AG10803 (cell line): ENCODE results near the gene PPP1R12A.

Experiments
- DNase-seq: peaks from one replicate; pipeline ENCODE4 v3.0.0; 2010; ENCODE audit warnings: low read depth
- H3K4me3 ChIP-seq: 2 replicates; pipeline ENCODE4 v1.5.1; 2011; ENCODE audit warnings: mild to moderate bottlenecking, low read length, control low read depth
- CTCF ChIP-seq: conservative IDR thresholded peaks from 2 replicates; pipeline ENCODE4 v1.5.1; 2011; ENCODE audit warnings: mild to moderate bottlenecking, low read length, control low read depth, inconsistent platforms

The PPP1R12A gene

GRCh38 chr12:79973801-79974200 lies 38.9 kb upstream of the PPP1R12A start:
- DNase-seq, result no peak
- H3K4me3 ChIP-seq, result no peak overlapping the region
- TF ChIP-seq CTCF, result no peak

- H3K4me3 ChIP-seq, result no peak overlapping the region
- DNase-seq, result no peak
- TF ChIP-seq CTCF, result no peak
These were observed 29.3 kb upstream of the PPP1R12A start for GRCh38 chr12:79964100-79964627.

- TF ChIP-seq CTCF, result no peak
- DNase-seq, result no peak
- no peak overlapping the region for H3K4me3 ChIP-seq
These were observed 26.5 kb upstream of the PPP1R12A start for GRCh38 chr12:79961411-79961810.

GRCh38 chr12:79959484-79959883 lies 24.6 kb upstream of the PPP1R12A start:
- no peak for DNase-seq
- no peak for TF ChIP-seq CTCF
- no peak overlapping the region for H3K4me3 ChIP-seq

- H3K4me3 ChIP-seq, result no peak overlapping the region
- peak; percentile 49 for DNase-seq
- no peak for TF ChIP-seq CTCF
These were observed 22.0 kb upstream of the PPP1R12A start for GRCh38 chr12:79956896-79957295.

- no peak for DNase-seq
- no peak overlapping the region for H3K4me3 ChIP-seq
- TF ChIP-seq CTCF, result no peak
These were observed 20.7 kb upstream of the PPP1R12A start for GRCh38 chr12:79955561-79955960.

- no peak for TF ChIP-seq CTCF
- DNase-seq, result no peak
- H3K4me3 ChIP-seq, result no peak overlapping the region
These were observed 19.2 kb upstream of the PPP1R12A start for GRCh38 chr12:79954037-79954610.
